Activated CD4-positive, alpha-beta T cell treated with anti-CD3 and anti-CD28 coated beads for 4 hours (primary cell): ENCODE data around the gene PNRC2.
A peak's percentile ranks its signal among the peaks of the same experiment; 100 is the strongest.

Experiments
- DNase-seq, 2 donors: peaks; one replicate each; pipeline ENCODE4 v3.0.0-alpha.2; 2020

PNRC2 gene, protein sequence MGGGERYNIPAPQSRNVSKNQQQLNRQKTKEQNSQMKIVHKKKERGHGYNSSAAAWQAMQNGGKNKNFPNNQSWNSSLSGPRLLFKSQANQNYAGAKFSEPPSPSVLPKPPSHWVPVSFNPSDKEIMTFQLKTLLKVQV

GRCh38 chr1:23959461-23960290 is at the start of gene PNRC2:
PNRC2 (plus strand) TSS chr1:23959828; CDS start chr1:23961458, 1,630 bp downstream.
- DNase-seq, result peak; percentile 93 to 94

DNA sequence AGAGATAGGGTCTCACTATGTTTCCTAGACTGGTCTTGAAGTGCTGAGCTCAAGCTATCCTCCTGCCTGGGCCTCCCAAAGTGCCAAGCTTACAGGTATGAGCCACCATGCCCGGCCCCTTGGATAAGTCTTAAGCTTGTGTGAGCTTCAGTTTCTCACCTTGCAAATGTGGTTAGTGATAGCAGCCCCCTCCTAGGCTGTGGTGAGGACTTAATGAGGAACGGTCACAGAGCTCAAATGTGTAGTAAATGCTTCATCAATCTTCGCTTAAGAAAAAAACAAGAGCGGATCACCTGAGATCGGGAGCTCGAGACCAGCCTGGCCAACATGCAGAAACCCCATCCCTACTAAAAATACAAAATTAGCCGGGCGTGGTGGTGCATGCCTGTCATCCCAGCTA is 49.5 kb upstream of the PNRC2 start:
- no peak for DNase-seq

DNA sequence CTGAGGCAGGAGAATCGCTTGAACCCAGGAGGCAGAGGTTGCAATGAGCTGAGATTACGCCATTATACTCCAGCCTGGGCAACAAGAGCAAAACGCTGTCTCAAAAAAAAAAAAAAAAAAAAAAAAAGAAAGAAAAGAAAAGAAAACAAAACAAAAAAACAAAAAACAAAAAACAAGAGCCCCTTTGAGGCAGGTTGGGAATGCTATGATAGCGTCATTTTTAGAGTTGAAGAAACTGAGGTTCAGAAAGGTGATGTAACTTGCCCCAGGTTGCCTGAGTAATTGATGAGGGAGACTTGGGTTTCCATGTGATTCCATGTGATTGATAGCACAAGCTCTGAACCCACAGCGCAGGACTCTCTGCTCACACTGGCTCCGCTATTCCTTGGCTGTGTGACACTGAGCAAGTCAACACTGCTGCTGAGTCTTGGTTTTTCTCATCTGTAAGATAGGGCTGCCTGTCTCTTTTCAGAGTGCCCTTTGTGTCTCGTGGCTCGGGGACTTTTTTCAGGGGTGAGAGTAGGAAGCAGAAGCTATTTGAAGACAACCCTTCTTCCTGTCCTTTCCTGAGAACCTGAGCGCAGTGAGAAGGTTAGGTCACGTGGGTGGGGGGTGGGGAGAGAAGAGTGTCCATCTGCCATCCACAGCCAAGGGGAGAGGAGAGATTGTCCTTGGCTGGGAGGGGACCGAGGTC is 48.9 kb upstream of the PNRC2 start:
- no peak for DNase-seq

- DNase-seq, result no peak
Measured at GRCh38 chr1:23911921-23912320, 47.7 kb upstream of the PNRC2 start.

- DNase-seq, result no peak
Measured at GRCh38 chr1:23913212-23913880, 46.3 kb upstream of the PNRC2 start, which contains the start of gene CNR2. CNR2 (minus strand) TSS chr1:23913362; CDS start chr1:23875617, 37,745 bp downstream.

DNA sequence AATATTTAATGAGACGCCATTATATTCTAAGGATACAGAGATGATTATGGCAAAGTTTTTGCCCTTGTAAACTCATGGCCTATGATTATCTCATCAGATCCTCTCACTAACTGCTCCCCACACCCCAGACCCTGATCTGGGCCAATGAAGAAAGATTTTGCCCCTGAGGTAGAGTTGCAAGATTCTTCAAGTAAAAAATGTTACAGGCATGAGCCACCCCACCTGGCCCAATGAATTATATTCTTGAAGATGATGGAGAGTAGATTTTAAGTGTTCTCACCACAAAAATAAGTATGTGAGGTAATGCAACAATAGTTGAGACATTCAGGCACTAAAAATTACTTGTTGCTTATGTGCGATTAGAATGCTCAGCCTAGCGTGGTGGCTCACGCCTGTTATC is 44.7 kb upstream of the PNRC2 start:
- DNase-seq, result no peak

DNA sequence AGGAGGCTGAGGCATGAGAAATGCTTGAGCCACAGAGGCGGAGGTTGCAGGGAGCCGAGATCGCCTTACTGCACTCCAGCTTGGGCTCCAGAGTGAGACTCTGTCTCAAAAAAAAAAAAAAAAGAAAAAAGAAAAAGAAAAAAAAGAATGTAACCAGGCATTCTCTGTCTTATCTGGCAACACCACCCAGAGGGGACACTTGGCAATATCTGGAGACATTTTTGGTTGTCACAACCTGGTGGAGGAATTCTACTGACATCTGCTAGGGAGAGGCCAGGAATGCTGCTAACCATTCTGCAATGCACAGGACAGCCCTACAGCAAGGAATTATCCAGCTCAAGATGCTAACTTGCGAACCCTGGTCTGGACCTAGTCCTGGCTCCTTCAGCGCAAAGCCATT is 44.2 kb upstream of the PNRC2 start:
- no peak for DNase-seq

DNA sequence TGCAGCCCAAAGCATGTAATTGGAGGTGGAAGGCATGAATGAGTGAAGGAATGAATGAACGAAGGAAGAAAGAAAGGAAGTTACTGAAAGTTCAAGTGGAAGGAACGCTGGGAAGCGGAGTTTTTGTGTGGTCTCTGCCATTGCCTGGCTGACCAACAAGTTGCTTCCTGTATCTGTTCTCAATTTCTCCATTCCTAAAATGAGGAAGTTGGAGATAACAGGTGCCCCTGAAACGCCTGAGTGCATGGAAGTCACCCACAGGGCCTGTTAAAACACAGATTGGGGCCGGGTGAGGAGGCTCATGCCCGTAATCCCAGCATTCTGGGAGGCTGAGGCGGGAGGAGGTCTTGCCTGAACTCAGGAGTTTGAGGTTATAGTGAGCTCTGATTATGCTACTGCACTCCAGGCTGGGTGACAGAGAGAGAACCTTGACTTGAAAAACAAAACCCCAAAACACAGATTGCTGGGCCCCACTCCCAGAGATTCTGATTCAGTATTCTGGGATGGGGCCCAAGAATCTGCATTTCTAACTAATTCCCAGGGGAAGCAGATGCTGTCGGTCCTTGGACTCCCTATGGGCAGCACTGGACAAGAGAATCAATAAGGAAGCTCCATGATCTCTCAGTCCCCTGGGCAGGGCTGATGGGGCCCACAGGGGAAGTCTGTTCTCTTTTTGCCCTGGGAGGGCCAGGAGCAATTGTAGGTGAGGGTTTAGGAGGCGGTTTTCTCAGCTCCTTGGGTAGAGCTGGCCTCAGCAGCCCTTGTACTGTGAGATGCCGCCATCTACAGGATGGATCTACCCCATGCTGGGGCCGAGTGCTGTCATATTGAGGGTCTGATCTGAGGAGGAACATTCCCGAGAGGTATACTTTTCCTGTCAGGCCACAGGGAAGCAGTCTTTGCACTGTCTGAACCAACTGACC is 43.2 kb upstream of the PNRC2 start:
- peak; percentile 24 to 32 for DNase-seq

DNA sequence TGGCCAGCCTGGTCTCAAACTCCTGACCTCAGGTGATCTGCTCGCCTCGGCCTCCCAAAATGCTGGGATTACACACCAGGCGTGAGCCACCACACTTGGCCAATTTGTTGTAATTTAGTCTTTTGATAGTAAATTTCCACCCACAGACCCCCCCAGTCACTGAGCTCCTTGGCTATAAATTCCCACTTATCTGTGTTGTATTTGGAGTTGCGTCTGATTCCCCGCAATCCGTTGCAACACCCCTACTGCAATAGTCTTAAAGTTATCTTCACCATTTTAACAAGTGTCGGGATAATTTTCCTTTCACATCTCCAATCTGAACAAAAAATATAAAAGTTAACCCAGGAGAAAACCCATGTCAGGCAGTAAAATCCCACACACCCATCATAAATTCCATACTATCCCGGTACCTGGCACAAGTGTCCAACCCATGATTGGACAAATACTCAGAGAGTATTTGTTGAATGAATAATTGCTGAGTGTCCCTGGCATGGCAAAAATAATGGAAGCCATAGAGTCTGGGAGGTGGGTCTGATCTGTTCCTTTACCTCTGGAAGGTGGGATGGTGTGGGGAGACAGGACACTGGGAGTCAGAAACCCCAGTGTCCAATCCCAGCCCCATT is 37.2 kb upstream of the PNRC2 start:
- DNase-seq, result no peak

GRCh38 chr1:23923592-23924499 is 35.8 kb upstream of the PNRC2 start:
- DNase-seq, result no peak

DNA sequence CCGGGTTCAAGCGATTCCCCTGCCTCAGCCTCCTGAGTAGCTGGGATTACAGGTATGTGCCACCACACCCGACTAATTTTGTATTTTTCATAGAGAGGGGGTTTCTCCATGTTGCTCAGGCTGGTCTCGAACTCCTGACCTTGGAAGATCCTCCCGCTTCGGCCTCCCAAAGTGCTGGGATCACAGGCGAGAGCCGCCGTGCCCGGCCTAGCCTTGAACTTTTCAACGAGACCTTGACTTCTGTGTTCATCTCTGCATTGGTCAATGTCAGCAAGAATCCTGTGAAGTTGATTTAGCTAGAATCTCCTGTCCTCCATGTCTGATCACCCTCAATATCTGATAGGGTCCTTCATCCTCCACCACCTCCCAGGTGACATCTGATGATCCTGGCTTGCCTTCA is 35.0 kb upstream of the PNRC2 start:
- no peak for DNase-seq

- no peak for DNase-seq
Measured at GRCh38 chr1:23925279-23925678, 34.3 kb upstream of the PNRC2 start.

- DNase-seq, result no peak
Measured at GRCh38 chr1:23927097-23927496, 32.5 kb upstream of the PNRC2 start.

DNA sequence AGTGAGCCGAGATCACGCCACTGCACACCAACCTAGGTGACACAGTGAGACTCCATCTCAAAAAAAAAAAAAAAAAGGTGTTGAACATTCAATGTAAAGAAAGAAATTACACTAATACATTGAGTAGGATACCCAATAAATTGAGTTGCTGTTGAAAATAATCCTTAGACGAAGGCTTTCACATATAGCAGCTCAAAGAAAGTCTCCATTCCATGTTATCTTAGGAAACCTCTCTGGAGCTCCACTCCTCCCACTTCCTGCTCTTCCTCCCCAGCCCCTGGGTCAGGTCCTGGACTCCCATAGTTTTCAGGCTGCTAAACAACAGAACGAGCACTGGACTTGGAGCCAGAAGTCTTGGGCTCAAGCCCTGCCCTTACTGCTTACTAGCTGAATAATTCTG is 30.8 kb upstream of the PNRC2 start:
- no peak for DNase-seq

- DNase-seq, result no peak
Measured at GRCh38 chr1:23930270-23930669, 29.4 kb upstream of the PNRC2 start.

DNA sequence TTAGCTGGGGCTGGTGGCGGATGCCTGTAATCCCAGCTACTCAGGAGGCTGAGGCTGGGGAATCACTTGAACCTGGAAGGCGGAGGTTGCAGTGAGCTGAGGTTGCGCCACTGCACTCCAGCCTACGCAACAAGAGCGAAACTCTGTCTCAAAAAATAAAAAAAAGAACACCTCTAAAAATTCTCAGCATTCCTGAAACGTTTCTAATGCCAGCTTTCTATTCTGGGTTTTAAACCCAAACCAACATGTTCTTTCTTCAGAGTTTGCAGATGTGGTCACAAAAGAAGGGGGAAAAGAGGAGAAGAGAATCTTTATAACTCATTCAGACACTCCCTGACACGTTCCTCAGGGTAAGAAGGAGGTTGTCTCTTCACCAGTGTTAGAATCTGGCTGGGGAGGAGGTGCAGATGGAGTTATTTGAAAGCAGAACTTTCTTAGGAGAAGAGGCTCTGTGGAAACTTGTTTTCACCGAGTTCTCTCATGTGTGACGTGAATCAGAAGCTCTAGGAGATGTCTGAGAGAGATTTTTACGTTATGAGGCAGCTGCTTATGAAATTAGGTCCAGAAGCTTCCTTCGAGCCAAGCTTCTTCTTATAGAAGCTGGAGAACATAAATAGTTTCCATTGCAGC is 28.7 kb upstream of the PNRC2 start:
- no peak for DNase-seq

- DNase-seq, result no peak
Measured at GRCh38 chr1:23931491-23931880, 28.1 kb upstream of the PNRC2 start.

GRCh38 chr1:23936481-23937176 is 23.0 kb upstream of the PNRC2 start:
- no peak for DNase-seq

DNA sequence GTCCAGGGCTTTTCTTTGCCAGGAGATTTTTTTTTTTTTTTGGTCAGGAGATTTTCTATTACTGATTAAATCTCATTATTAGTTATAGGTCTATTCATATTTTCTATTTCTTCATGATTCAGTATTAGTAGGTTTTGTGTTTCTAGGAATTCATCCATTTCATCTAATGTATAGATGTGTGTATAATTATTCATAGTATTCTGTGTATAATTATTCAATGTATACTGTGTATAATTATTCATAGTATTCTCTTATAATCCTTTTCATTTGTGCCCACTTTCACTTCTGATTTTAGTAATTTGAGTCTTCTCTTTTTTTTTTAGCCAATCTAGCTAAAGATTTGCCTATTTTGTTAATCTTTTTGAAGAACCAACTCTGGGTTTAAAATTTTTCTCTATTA is 12.3 kb upstream of the PNRC2 start:
- DNase-seq, result no peak

- no peak for DNase-seq
Measured at GRCh38 chr1:23953020-23953419, 6.6 kb upstream of the PNRC2 start.
